ENCODE results near the gene B4GALT4.
"Not testable (repeated sequence)": the region's sequence is repeated elsewhere in the genome, so short reads cannot be mapped to it uniquely, and the experiment has no call there.

- not testable (repeated sequence) for TF ChIP-seq RAD21 (IDR thresholded peaks at IDR 0.05; ENCODE audit: low read length); BHLHE40 (IDR thresholded peaks at IDR 0.05; ENCODE audit: low read depth, low read length); CTCF (conservative IDR thresholded peaks at IDR 0.05; ENCODE audit: low read depth, low read length); RFX5 (IDR thresholded peaks at IDR 0.05; ENCODE audit: low read depth, low read length); MAZ (IDR thresholded peaks at IDR 0.05; ENCODE audit: borderline replicate concordance, low read depth, low read length); POLR2A (IDR thresholded peaks at IDR 0.05; ENCODE audit: low read depth, low read length); CEBPB (IDR thresholded peaks at IDR 0.05; ENCODE audit: low read depth, low read length); RCOR1 (IDR thresholded peaks at IDR 0.05; ENCODE audit: insufficient replicate concordance, low read length); NFE2L2 (IDR thresholded peaks at IDR 0.05; ENCODE audit: low read depth, low read length); MXI1 (IDR thresholded peaks at IDR 0.05; ENCODE audit: borderline replicate concordance, low read depth, low read length); FOS (IDR thresholded peaks at IDR 0.05; ENCODE audit: low read depth, low read length); SMC3 (IDR thresholded peaks at IDR 0.05; ENCODE audit: low read depth, low read length); MAFK (IDR thresholded peaks at IDR 0.05; ENCODE audit: low read depth, low read length)
These were observed 1.8 kb upstream of the B4GALT4 start for GRCh38 chr3:119242387-119243057.
